RWPE1 (cell line): ENCODE results near the gene NDUFA5.
A peak's percentile ranks its signal among the peaks of the same experiment; 100 is the strongest.

Experiments
- CTCF ChIA-PET: fragments of 350-600 bp; sonication (Branson Sonifier 250); formaldehyde crosslinking; extraction: SDS; loops from one replicate; lab custom pipeline; 2021; lab: Yijun Ruan, JAX
- POLR2A ChIA-PET: fragments of 400-600 bp; formaldehyde crosslinking; extraction: SDS; loops from one replicate; lab custom pipeline; 2020; ENCODE audit warnings: antibody characterized with exemption; ENCODE audit not compliant: low non-redundant PET; lab: Yijun Ruan, JAX
- DNase-seq: peaks from one replicate; pipeline ENCODE4 v3.0.0; 2012; ENCODE audit warnings: low spot score
- H3K27ac ChIP-seq: fragments of 450-650 bp; 2 replicates; pipeline ENCODE4 v1.5.1; 2017
- TF ChIP-seq, protein P1 (sequence below): fragments of 450-650 bp; conservative IDR thresholded peaks from 2 replicates; pipeline ENCODE4 v1.5.1; 2017; ENCODE audit warnings: low read depth, mild to moderate bottlenecking

NDUFA5 gene

GRCh38 chr7:123569352-123570010 lies 11.9 kb upstream of the NDUFA5 start:
- POLR2A ChIA-PET = no interaction called here
- CTCF ChIA-PET = interaction anchor here (0.6 kb wide), 1 partner anchor 228 kb away, joined by 4 read pairs; no protein-coding TSS in a partner anchor
- DNase-seq = no peak
- TF ChIP-seq, protein P1, sequence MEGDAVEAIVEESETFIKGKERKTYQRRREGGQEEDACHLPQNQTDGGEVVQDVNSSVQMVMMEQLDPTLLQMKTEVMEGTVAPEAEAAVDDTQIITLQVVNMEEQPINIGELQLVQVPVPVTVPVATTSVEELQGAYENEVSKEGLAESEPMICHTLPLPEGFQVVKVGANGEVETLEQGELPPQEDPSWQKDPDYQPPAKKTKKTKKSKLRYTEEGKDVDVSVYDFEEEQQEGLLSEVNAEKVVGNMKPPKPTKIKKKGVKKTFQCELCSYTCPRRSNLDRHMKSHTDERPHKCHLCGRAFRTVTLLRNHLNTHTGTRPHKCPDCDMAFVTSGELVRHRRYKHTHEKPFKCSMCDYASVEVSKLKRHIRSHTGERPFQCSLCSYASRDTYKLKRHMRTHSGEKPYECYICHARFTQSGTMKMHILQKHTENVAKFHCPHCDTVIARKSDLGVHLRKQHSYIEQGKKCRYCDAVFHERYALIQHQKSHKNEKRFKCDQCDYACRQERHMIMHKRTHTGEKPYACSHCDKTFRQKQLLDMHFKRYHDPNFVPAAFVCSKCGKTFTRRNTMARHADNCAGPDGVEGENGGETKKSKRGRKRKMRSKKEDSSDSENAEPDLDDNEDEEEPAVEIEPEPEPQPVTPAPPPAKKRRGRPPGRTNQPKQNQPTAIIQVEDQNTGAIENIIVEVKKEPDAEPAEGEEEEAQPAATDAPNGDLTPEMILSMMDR = no peak
- no peak overlapping the region for H3K27ac ChIP-seq

GRCh38 chr7:123562121-123562520 lies 4.5 kb upstream of the NDUFA5 start:
- TF ChIP-seq, protein P1 = no peak
- H3K27ac ChIP-seq = no peak overlapping the region
- POLR2A ChIA-PET = no interaction called here
- CTCF ChIA-PET = interaction anchor here (0.7 kb wide), 1 partner anchor 19 kb away, joined by 3 read pairs; no protein-coding TSS in a partner anchor
- no peak for DNase-seq

DNA sequence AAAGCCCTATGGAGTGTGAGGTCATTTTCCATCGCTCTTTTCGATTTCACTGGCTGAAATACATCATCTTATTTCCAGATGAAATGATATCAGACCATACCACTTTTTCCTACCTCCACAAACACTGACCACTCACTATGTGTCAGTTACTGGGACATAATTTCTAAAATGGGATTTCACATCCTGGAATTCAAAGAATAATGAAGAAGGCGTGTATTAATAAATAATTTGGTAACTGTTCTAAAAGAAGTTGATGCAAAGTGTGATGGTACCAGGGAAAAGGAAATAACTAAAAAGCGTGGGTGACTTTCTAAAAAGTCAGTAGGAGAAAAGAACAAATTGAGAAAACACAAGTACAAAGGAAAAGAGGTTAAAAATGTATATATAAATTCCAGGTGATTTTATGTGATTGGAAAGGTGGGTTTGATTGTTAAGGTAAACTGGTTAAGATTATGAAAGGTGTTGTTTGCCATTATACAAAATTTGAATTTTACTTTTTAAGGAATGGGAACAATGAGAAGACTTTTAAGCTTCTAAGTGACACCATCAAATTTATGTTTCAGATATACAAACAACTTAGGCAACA lies 764 bp upstream of the NDUFA5 start:
- DNase-seq = no peak
- no peak overlapping the region for H3K27ac ChIP-seq
- TF ChIP-seq, protein P1 = no peak
- CTCF ChIA-PET = interaction anchor here (0.6 kb wide), 1 partner anchor 298 kb away, joined by 3 read pairs; no protein-coding TSS in a partner anchor
- POLR2A ChIA-PET = interaction anchor here (0.6 kb wide), 1 partner anchor 372 kb away, joined by 6 read pairs; no protein-coding TSS in a partner anchor

GRCh38 chr7:123557016-123557397 lies 611 bp downstream of the NDUFA5 start:
- H3K27ac ChIP-seq = peak overlapping the region; percentile 85
- TF ChIP-seq, protein P1 = no peak
- CTCF ChIA-PET = interaction anchor here (0.7 kb wide), 2 partner anchors 37 to 62 kb away, joined by 3 read pairs; no protein-coding TSS in a partner anchor
- DNase-seq = peak; percentile 15
- POLR2A ChIA-PET = interaction anchor here (0.6 kb wide), 1 partner anchor 173 kb away, joined by 3 read pairs; no protein-coding TSS in a partner anchor

GRCh38 chr7:123555484-123555883 lies 2.1 kb downstream of the NDUFA5 start:
- TF ChIP-seq, protein P1 = no peak
- ChIA-PET POLR2A (no interaction called here), CTCF (no interaction called here)
- H3K27ac ChIP-seq = no peak overlapping the region
- DNase-seq = no peak

DNA sequence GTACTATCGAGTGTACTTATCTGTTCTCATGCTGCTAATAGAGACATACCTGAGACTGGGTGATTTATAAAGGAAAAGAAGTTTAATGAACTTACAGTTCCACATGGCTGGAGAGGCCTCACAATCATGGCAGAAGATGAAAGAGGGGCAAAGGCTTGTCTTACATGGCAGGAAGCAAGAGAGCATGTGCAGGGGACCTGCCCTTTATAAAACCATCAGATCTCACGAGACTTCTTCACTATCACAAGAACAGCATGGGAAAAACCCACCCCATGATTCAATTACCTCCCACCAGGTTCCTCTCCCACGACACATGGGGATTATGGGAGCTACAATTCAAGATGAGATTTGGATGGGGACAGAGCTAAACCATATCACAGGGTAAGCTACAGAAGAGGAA lies 4.5 kb downstream of the NDUFA5 start:
- no peak overlapping the region for H3K27ac ChIP-seq
- ChIA-PET CTCF (no interaction called here), POLR2A (no interaction called here)
- no peak for DNase-seq
- TF ChIP-seq, protein P1 = no peak
